H9 (cell line): ENCODE data around the gene HP1BP3. TPM values are rescaled to one million over a fixed set of nuclear protein-coding genes. Genes with fewer than 3 reads are reported as not detected.

Source experiments
- DNase-seq: peaks from one replicate; pipeline ENCODE4 v3.0.0-alpha.2; 2017
- H2AFZ ChIP-seq: one replicate; pipeline ENCODE4 v1.6.1; 2013; ENCODE audit warnings: mild to moderate bottlenecking, low read length, control low read depth, moderate library complexity
- H2AK5ac ChIP-seq: 2 replicates; pipeline ENCODE4 v1.6.1; 2013; ENCODE audit warnings: low read length, control low read depth, mixed read lengths; ENCODE audit not compliant: insufficient read length
- H2BK120ac ChIP-seq: one replicate; pipeline ENCODE4 v1.6.1; 2013; ENCODE audit warnings: low read depth, mild to moderate bottlenecking, low read length, control low read depth, inconsistent platforms; ENCODE audit not compliant: poor library complexity, severe bottlenecking
- H2BK12ac ChIP-seq: 2 replicates; pipeline ENCODE4 v1.6.1; 2013; ENCODE audit warnings: low read length, control low read depth, mixed read lengths, low read depth; ENCODE audit not compliant: insufficient read length
- H2BK15ac ChIP-seq: 2 replicates; pipeline ENCODE4 v1.6.1; 2013; ENCODE audit warnings: low read depth, low read length, control low read depth
- H2BK20ac ChIP-seq: one replicate; pipeline ENCODE4 v1.6.1; 2013; ENCODE audit warnings: low read depth, mild to moderate bottlenecking, low read length, control low read depth, inconsistent platforms; ENCODE audit not compliant: poor library complexity, severe bottlenecking
- H2BK5ac ChIP-seq: 2 replicates; pipeline ENCODE4 v1.6.1; 2013; ENCODE audit warnings: low read length, control low read depth, mixed read lengths; ENCODE audit not compliant: insufficient read length
- H3K14ac ChIP-seq: 2 replicates; pipeline ENCODE4 v1.6.1; 2013; ENCODE audit warnings: low read length, control low read depth; ENCODE audit not compliant: insufficient read depth
- H3K18ac ChIP-seq: 2 replicates; pipeline ENCODE4 v1.6.1; 2013; ENCODE audit warnings: low read depth, mild to moderate bottlenecking, mixed read lengths, low read length, control low read depth; ENCODE audit not compliant: insufficient read length
- H3K23ac ChIP-seq: 2 replicates; pipeline ENCODE4 v1.6.1; 2013; ENCODE audit warnings: low read length, control low read depth, mixed read lengths, low read depth; ENCODE audit not compliant: insufficient read length
- H3K23me2 ChIP-seq: 2 replicates; pipeline ENCODE4 v1.6.1; 2013; ENCODE audit warnings: low read depth, mild to moderate bottlenecking, mixed read lengths, low read length, control low read depth; ENCODE audit not compliant: insufficient read length, poor library complexity, severe bottlenecking
- H3K27ac ChIP-seq: 2 replicates; pipeline ENCODE4 v1.5.1; 2013; ENCODE audit warnings: low read length, control low read depth, mixed read lengths, low read depth; ENCODE audit not compliant: insufficient read length
- H3K27me3 ChIP-seq: 2 replicates; pipeline ENCODE4 v1.6.1; 2013; ENCODE audit warnings: low read length, control low read depth, inconsistent platforms; ENCODE audit not compliant: insufficient read depth
- H3K4ac ChIP-seq: 2 replicates; pipeline ENCODE4 v1.6.1; 2013; ENCODE audit warnings: low read depth, mild to moderate bottlenecking, control low read depth, inconsistent platforms, low read length, moderate library complexity
- H3K4me1 ChIP-seq: 2 replicates; pipeline ENCODE4 v1.6.1; 2013; ENCODE audit warnings: low read length, control low read depth, inconsistent platforms; ENCODE audit not compliant: insufficient read depth
- H3K4me2 ChIP-seq: 2 replicates; pipeline ENCODE4 v1.6.1; 2013; ENCODE audit warnings: low read length, control low read depth, mixed read lengths; ENCODE audit not compliant: insufficient read length, insufficient read depth
- H3K56ac ChIP-seq: 2 replicates; pipeline ENCODE4 v1.6.1; 2013; ENCODE audit warnings: low read depth, mild to moderate bottlenecking, mixed read lengths, low read length, control low read depth; ENCODE audit not compliant: insufficient read length
- H3K79me1 ChIP-seq: 2 replicates; pipeline ENCODE4 v1.6.1; 2013; ENCODE audit warnings: low read depth, mild to moderate bottlenecking, moderate library complexity, low read length, control low read depth, inconsistent platforms; ENCODE audit not compliant: insufficient read depth, poor library complexity, severe bottlenecking
- H3K79me2 ChIP-seq: 2 replicates; pipeline ENCODE4 v1.6.1; 2013; ENCODE audit warnings: low read length, control low read depth, inconsistent platforms; ENCODE audit not compliant: insufficient read depth
- H3K9ac ChIP-seq: 2 replicates; pipeline ENCODE4 v1.6.1; 2013; ENCODE audit warnings: low read length, control low read depth, mixed read lengths; ENCODE audit not compliant: insufficient read length; ENCODE audit errors: extremely low read depth
- H3K9me3 ChIP-seq: one replicate; pipeline ENCODE4 v1.6.1; 2013; ENCODE audit warnings: low read depth, low read length, inconsistent platforms; ENCODE audit not compliant: control insufficient read depth
- H3T11ph ChIP-seq: one replicate; pipeline ENCODE4 v1.6.1; 2013; ENCODE audit warnings: mild to moderate bottlenecking, low read length, control low read depth, inconsistent platforms
- H4K20me1 ChIP-seq: one replicate; pipeline ENCODE4 v1.6.1; 2013; ENCODE audit not compliant: control insufficient read depth, insufficient read length, insufficient read depth
- H4K5ac ChIP-seq: 2 replicates; pipeline ENCODE4 v1.6.1; 2013; ENCODE audit warnings: low read depth, mild to moderate bottlenecking, mixed read lengths, low read length, control low read depth; ENCODE audit not compliant: insufficient read length
- H4K8ac ChIP-seq: replicated peaks from 2 replicates; pipeline ENCODE4 v1.6.1; 2013; ENCODE audit warnings: low read length, control low read depth, mixed read lengths, low read depth; ENCODE audit not compliant: insufficient read length
- H4K91ac ChIP-seq: 2 replicates; pipeline ENCODE4 v1.6.1; 2013; ENCODE audit warnings: low read depth, mild to moderate bottlenecking, moderate library complexity, mixed read lengths, low read length, control low read depth; ENCODE audit not compliant: insufficient read length
- H3K27ac Mint-ChIP-seq, 3 experiments: 2 replicates in 2 of 3; 3 replicates in 1 of 3; pipeline ENCODE4 v1.8.0; 2020 to 2021; ENCODE audit warnings: mixed read lengths in 3 of 3, mild to moderate bottlenecking in 1 of 3, moderate library complexity in 1 of 3
- H3K27me3 Mint-ChIP-seq: 2 replicates; pipeline ENCODE4 v1.8.0; 2021; ENCODE audit warnings: low read depth, mild to moderate bottlenecking, moderate library complexity, mixed read lengths
- H3K36me3 Mint-ChIP-seq, 3 experiments: 2 replicates in 2 of 3; 3 replicates in 1 of 3; pipeline ENCODE4 v1.8.0; 2020 to 2021; ENCODE audit warnings: low read depth in 3 of 3, mixed read lengths in 3 of 3; ENCODE audit not compliant: insufficient read depth in 1 of 3
- H3K4me1 Mint-ChIP-seq, 2 experiments: 2 replicates each; pipeline ENCODE4 v1.8.0; 2020; ENCODE audit warnings: mixed read lengths in 2 of 2
- H3K4me3 Mint-ChIP-seq, 2 experiments: 2 replicates in 1 of 2; 3 replicates in 1 of 2; pipeline ENCODE4 v1.8.0; 2020 to 2021; ENCODE audit warnings: mild to moderate bottlenecking in 2 of 2, mixed read lengths in 2 of 2, moderate library complexity in 1 of 2
- H3K9me3 Mint-ChIP-seq, 2 experiments: 2 replicates in 1 of 2; 3 replicates in 1 of 2; pipeline ENCODE4 v1.8.0; 2020; ENCODE audit warnings: mild to moderate bottlenecking in 2 of 2, mixed read lengths in 2 of 2, moderate library complexity in 1 of 2
- WGBS: extraction: QIAGEN DNeasy Blood & Tissue Kit; methylation state at CpG from one replicate; pipeline ENCODE4 v1.1.7; 2013; ENCODE audit warnings: missing lambda C conversion rate, low lambda C conversion rate, mixed read lengths; ENCODE audit not compliant: insufficient read length; ENCODE audit errors: extremely low coverage; 5-methylcytosine and 5-hydroxymethylcytosine counted together
- total RNA-seq: library from RNA; stranded (reverse); gene quantifications from 2 replicates; pipeline ENCODE4 v1.2.1, GENCODE V29; 2021
- TF ChIP-seq, protein P1 (sequence below): fragments of 200-600 bp; sonication (generic); conservative IDR thresholded peaks from 3 replicates; pipeline ENCODE4 v1.8.0; 2021; ENCODE audit warnings: antibody characterized with exemption, mild to moderate bottlenecking

Gene HP1BP3
- total RNA-seq, 1 experiment from 2014 or later: 127 TPM

DNA sequence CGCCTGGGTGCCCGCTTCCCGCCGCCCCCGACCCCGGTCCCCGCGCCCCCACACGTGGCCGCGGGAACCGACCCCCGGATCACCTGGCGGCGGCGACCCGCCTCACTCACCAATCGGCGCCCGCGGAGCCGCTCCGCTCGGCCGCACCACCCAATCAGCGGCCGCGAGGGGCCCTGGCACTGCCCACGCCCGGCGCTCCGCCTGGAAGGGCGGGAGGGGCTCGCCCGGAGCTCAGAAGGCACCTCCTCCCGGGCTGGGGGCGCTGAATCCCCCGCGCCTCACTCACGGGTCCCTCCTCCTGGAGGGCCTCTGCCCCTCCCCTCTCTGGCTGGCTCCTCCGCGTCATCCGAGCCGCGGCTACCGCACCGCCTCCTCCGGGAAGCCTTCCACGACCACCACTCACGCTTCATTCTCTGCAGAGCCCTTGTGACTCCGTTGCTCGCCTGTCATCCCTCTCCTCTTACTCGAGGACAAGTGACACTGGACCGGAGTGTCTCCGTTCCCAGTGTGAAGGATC is 55.0 kb downstream of the HP1BP3 start:
- Histone ChIP-seq H3K27me3 (peaks cover 8% of the 10 kb centered on the region; the same call in 1 of the 2 replicates), H4K8ac (no peak overlapping the region), H3K4me1 (peaks cover 4% of the 10 kb centered on the region; the same call in 1 of the 2 replicates), H3K14ac (no peak overlapping the region), H3K23ac (no peak overlapping the region), H2BK12ac (no peak overlapping the region), H2BK15ac (no peak overlapping the region), H2BK120ac (no peak overlapping the region), H2AFZ (no peak overlapping the region), H3T11ph (no peak overlapping the region), H2AK5ac (no peak overlapping the region), H2BK5ac (no peak overlapping the region), H3K23me2 (peaks cover 12% of the 10 kb centered on the region), H3K4ac (no peak overlapping the region), H3K9ac (no peak overlapping the region), H2BK20ac (no peak overlapping the region), H3K56ac (no peak overlapping the region), H3K79me2 (no peaks in the 10 kb centered on the region), H3K4me2 (peak overlapping the region; percentile 87), H4K5ac (no peak overlapping the region), H3K9me3 (no peaks in the 10 kb centered on the region), H4K20me1 (no peaks in the 10 kb centered on the region), H3K79me1 (no peaks in the 10 kb centered on the region), H4K91ac (no peak overlapping the region), H3K27ac (no peak overlapping the region), H3K18ac (no peak overlapping the region)
- no peaks in the 10 kb centered on the region; a peak in 2 of 7 replicates for H3K36me3 Mint-ChIP-seq
- DNase-seq: peak; percentile 94
- H3K4me3 Mint-ChIP-seq: peak overlapping the region; percentile 72 to 86
- no peaks in the 10 kb centered on the region; a peak in 1 of 5 replicates for H3K9me3 Mint-ChIP-seq
- H3K4me1 Mint-ChIP-seq: peaks cover 25 to 40% of the 10 kb centered on the region in 2 experiments
- H3K27ac Mint-ChIP-seq: no peak overlapping the region; a peak in 1 of 7 replicates
- no CpG with 5 or more reads among the region's 55 CpGs for WGBS
- TF ChIP-seq, protein P1, sequence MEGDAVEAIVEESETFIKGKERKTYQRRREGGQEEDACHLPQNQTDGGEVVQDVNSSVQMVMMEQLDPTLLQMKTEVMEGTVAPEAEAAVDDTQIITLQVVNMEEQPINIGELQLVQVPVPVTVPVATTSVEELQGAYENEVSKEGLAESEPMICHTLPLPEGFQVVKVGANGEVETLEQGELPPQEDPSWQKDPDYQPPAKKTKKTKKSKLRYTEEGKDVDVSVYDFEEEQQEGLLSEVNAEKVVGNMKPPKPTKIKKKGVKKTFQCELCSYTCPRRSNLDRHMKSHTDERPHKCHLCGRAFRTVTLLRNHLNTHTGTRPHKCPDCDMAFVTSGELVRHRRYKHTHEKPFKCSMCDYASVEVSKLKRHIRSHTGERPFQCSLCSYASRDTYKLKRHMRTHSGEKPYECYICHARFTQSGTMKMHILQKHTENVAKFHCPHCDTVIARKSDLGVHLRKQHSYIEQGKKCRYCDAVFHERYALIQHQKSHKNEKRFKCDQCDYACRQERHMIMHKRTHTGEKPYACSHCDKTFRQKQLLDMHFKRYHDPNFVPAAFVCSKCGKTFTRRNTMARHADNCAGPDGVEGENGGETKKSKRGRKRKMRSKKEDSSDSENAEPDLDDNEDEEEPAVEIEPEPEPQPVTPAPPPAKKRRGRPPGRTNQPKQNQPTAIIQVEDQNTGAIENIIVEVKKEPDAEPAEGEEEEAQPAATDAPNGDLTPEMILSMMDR: no peak
- peaks cover 70% of the 10 kb centered on the region for H3K27me3 Mint-ChIP-seq
